Heart right ventricle (tissue), 16 donors: ENCODE measurements around the gene AKT1S1. TPM values are rescaled to one million over a fixed set of nuclear protein-coding genes. Genes with fewer than 3 reads are reported as not detected.

Source experiments
- ATAC-seq, 8 donors: fragments of 200-7000 bp; cut with Tn5 transposase; one replicate each; pipeline ENCODE4 v1.9.1; 2020; ENCODE audit warnings: mild to moderate bottlenecking in 8 of 8, moderate library complexity in 8 of 8, moderate number of reproducible peaks in 1 of 8
- DNase-seq, 2 donors: peaks; one replicate each; pipeline ENCODE4 v3.0.0-alpha.2; 2020
- H3K27ac ChIP-seq, 10 donors: fragments of 200-600 bp; sonication (generic) in 2 of 10; one replicate each; pipeline versions ENCODE4 v1.5.0 to v1.8.0; 2020 to 2022; ENCODE audit warnings: mild to moderate bottlenecking in 3 of 10
- H3K27me3 ChIP-seq, 7 donors: fragments of 200-600 bp; one replicate each; pipeline ENCODE4 v1.8.0; 2021 to 2022; ENCODE audit warnings: mild to moderate bottlenecking in 2 of 7
- H3K36me3 ChIP-seq, 9 donors: fragments of 200-600 bp; sonication (generic) in 1 of 9; one replicate each; pipeline versions ENCODE4 v1.5.0 to v1.8.0; 2020 to 2022; ENCODE audit warnings: mild to moderate bottlenecking in 2 of 9
- H3K4me1 ChIP-seq, 9 donors: fragments of 200-600 bp; sonication (generic) in 1 of 9; one replicate each; pipeline versions ENCODE4 v1.5.0 to v1.8.0; 2020 to 2022; ENCODE audit warnings: mild to moderate bottlenecking in 4 of 9
- H3K4me3 ChIP-seq, 10 donors: fragments of 200-600 bp; sonication (generic) in 2 of 10; one replicate each; pipeline versions ENCODE4 v1.5.0 to v1.8.0; 2020 to 2022; ENCODE audit warnings: mild to moderate bottlenecking in 7 of 10, moderate library complexity in 2 of 10
- H3K9me3 ChIP-seq, 11 donors: fragments of 200-600 bp in 10 of 11; sonication (generic) in 2 of 11; one replicate each; pipeline versions ENCODE4 v1.5.0 to v1.8.0; 2013 to 2022; ENCODE audit warnings: mild to moderate bottlenecking in 2 of 11, control low read depth in 1 of 11, moderate library complexity in 1 of 11
- CTCF ChIP-seq, 9 donors: fragments of 200-600 bp; sonication (generic) in 2 of 9; IDR thresholded peaks; one replicate each; pipeline versions ENCODE4 v1.5.0 to v1.8.0; 2021 to 2022; ENCODE audit warnings: antibody characterized with exemption in 9 of 9, mild to moderate bottlenecking in 5 of 9, moderate library complexity in 1 of 9
- WGBS, 2 donors: extraction: QIAGEN DNeasy Blood & Tissue Kit; methylation state at CpG; one replicate each; pipeline ENCODE4 v1.1.7; 2013; ENCODE audit warnings: inconsistent platforms in 1 of 2; 5-methylcytosine and 5-hydroxymethylcytosine counted together
- intact Hi-C, 10 donors: fragments of 100-400 bp; cut with DNase I; formaldehyde crosslinking; loops; one replicate each; pipeline versions ENCODE4 v1.11.1 to v1.14.2; 2022
- polyA plus RNA-seq, 2 donors: library from polyadenylated mRNA; stranded (reverse); fragments of 200-250 nt; gene quantifications; one replicate each; pipeline ENCODE4 v1.2.3, GENCODE V29; 2013
- total RNA-seq, 10 donors: library from RNA; stranded (reverse); fragmentation: NEBNext Ultra II Directional in 3 of 10; extraction: Animal tissue kit (Norgen Biotek cat#: 25700) in 3 of 10; gene quantifications; one replicate each; pipeline versions ENCODE4 v1.2.1 to v1.2.4, GENCODE V29; 2021 to 2023
- donor health status: Arrhythmogenic right ventricular cardiomyopathy.
- donor health status: ischemic (EF 13 %, LVEDD 7.1; RV severe dilation, severe dysfunction).
- donor health status: healthy with polysubstance abuse.
- donor health status: DM: no; HTN: yes; CAD: no.
- donor health status: DM: no; HTN: no; CAD: no.
- donor health status: ischemic (EF 25% LVEDD 6.9; RV normal size, moderate dysfunction).
- donor health status: ischemic (EF 25% LVEDD 5.7; RV mildly dilated, moderate dysfunction).
- donor health status: healthy.
- donor health status: DM: yes; HTN: yes; CAD: no.
- donor health status: Ischemic cardiomyopathy.
- donor health status: ischemic (EF 35%, LVEDD 5.7; RV mildly dilated, moderate dysfunction).
- donor health status: nonischemic (EF 11% LVEDD 7.7; RV severe dilation, severe dysfunction).
- donor health status: DM: yes; HTN: yes; CAD: no.
- donor health status: PGD.
- donor health status: ischemic (EF 29% LVEDD 5.4; RV normal size, mild dysfunction).
- donor health status: nonischemic (EF 23%, LVEDD 6.1; RV moderate dilation, normal function).

The AKT1S1 gene
- total and polyA plus RNA-seq, 12 donors, result 26.0 to 51.9 (median 32.8) TPM

DNA sequence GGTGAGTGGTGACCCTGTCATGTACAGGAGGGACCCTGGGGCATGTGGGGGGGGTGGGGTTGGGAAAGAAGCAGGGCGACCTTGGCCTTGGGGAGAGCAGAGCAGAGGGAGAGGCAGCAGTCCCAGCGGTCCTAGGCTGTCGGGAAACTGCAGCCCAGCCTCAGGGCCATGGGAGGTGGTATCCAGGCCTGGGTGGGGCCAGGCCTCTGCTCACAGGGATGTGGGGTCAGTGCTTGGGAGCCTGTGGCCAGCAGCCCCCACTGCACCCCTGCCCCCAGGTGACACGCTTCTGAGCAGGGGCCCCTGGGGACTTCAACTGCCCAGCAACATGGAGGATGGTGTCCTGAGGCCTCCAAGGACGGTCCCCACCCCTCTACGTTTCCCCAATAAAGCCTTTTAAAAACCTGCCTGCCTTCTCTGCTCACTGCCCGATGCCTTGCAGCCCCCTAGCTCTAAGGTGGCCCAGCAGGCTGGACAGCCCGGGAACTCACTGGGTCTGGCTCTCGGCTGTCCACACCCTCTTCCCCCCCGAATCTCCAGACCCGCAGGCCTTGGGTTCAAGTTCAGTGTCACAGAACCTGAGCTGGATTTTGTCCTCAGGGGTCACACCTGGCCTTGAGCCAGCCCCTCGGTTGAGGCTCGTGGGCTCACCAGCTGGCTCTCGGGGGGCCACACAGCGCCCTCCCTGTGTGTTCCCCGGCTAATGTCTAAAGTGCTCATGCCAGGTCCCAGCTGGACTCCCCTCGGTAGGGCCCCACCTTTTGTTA, 16.6 kb downstream of the AKT1S1 start:
- 62 to 72% methylated on average over 17 of the region's 17 CpGs for WGBS, 2 donors
- H3K4me3 ChIP-seq, result no peak overlapping the region

GRCh38 chr19:49859682-49860335, 17.3 kb downstream of the AKT1S1 start:
- DNase-seq (no peak), ATAC-seq (peak in 1 of 8 donors; percentile 8)
- Histone ChIP-seq H3K4me1 (peaks cover 0 to 9% (median 4%) of the 10 kb centered on the region in 9 donors), H3K27ac (peak overlapping the region in 1 of 10 donors; percentile 4), H3K27me3 (no peaks in the 10 kb centered on the region), H3K4me3 (no peak overlapping the region), H3K36me3 (peaks cover 0 to 98% (median 35%) of the 10 kb centered on the region in 9 donors), H3K9me3 (no peaks in the 10 kb centered on the region)
- 82 to 83% methylated on average over 22 of the region's 22 CpGs for WGBS, 2 donors
- intact Hi-C loops, result loop anchor here in 1 of 10 donors (10.0 kb wide), 1 partner anchor 345 kb away; the partner anchor contains the start of gene FCGRT
- TF ChIP-seq CTCF (IDR thresholded peaks at IDR 0.05), result no peak

More for the DNA sequence above, 16.6 kb downstream of the AKT1S1 start:
- Histone ChIP-seq H3K4me1 (peaks cover 4 to 16% (median 9%) of the 10 kb centered on the region in 9 donors), H3K9me3 (no peaks in the 10 kb centered on the region), H3K27me3 (no peaks in the 10 kb centered on the region), H3K27ac (peak overlapping the region in 5 of 10 donors; percentile 10 to 33 (median 15)), H3K36me3 (peaks cover 0 to 94% (median 32%) of the 10 kb centered on the region in 9 donors)
- intact Hi-C loops, result loop anchor here in 1 of 10 donors (10.0 kb wide), 1 partner anchor 346 kb away; the partner anchor contains the start of gene FCGRT
- no peak for DNase-seq
- no peak for ATAC-seq
- TF ChIP-seq CTCF (IDR thresholded peaks at IDR 0.05), result no peak

GRCh38 chr19:49858088-49858985, 18.8 kb downstream of the AKT1S1 start:
- Histone ChIP-seq H3K27me3 (no peaks in the 10 kb centered on the region), H3K27ac (no peak overlapping the region), H3K4me3 (no peak overlapping the region), H3K9me3 (no peaks in the 10 kb centered on the region), H3K4me1 (peaks cover 0 to 17% (median 6%) of the 10 kb centered on the region in 9 donors), H3K36me3 (peaks cover 0 to 91% (median 39%) of the 10 kb centered on the region in 9 donors)
- intact Hi-C loops, result no loop called here
- 85% methylated on average over 35 to 37 of the region's 37 CpGs for WGBS, 2 donors
- TF ChIP-seq CTCF (IDR thresholded peaks at IDR 0.05), result no peak
- no peak for DNase-seq
- ATAC-seq, result peak in 2 of 8 donors; percentile 2 to 17

- H3K4me1 ChIP-seq, result peaks cover 1 to 23% (median 11%) of the 10 kb centered on the region in 9 donors
- H3K27ac ChIP-seq, result no peak overlapping the region
- DNase-seq (no peak), ATAC-seq (no peak)
- H3K4me3 ChIP-seq, result no peak overlapping the region
- peaks cover 0 to 86% (median 39%) of the 10 kb centered on the region in 9 donors for H3K36me3 ChIP-seq
- 81 to 83% methylated on average over 5 of the region's 5 CpGs for WGBS, 2 donors
- intact Hi-C loops, result no loop called here
- no peak for TF ChIP-seq CTCF (IDR thresholded peaks at IDR 0.05)
- no peaks in the 10 kb centered on the region for H3K9me3 ChIP-seq
- no peaks in the 10 kb centered on the region for H3K27me3 ChIP-seq
Measured at GRCh38 chr19:49857838-49858087, 19.4 kb downstream of the AKT1S1 start.
